Measurements from ENCODE around the gene FBXL7.

FBXL7 gene

DNA sequence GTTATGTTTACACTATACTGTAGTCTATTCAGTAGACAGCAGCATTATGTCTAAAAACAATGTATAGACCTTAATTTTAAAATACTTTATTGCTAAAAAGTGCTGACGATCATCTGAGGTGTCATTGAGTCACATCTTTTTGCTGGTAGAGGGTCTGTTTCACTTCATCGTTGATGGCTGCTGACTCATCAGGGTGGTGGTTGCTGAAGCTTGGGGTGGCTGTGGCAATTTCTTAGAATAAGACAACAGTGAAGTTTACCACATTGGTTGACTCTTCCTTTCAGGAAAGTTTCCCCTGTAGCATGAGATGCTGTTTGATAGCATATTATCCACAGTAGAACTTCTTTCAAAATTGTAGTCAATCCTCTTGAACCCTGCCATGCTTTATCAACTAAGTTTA lies 150.3 kb downstream of the FBXL7 start:
- Histone ChIP-seq H3K4me3 (ENCODE audit: insufficient read depth, low read length, poor library complexity, severe bottlenecking) (no peak overlapping the region), H3K79me2 (ENCODE audit: insufficient read depth, low read length) (no peaks in the 10 kb centered on the region), H3K9ac (ENCODE audit: low read length) (no peak overlapping the region), H3K27me3 (ENCODE audit: low read length) (no peaks in the 10 kb centered on the region), H3K9me3 (ENCODE audit: insufficient read depth, low read length) (no peaks in the 10 kb centered on the region), H3K36me3 (ENCODE audit: low read length) (no peaks in the 10 kb centered on the region), H3K4me2 (ENCODE audit: low read depth, low read length, poor library complexity, severe bottlenecking) (no peak overlapping the region), H3K9me2 (replicated peaks; ENCODE audit: insufficient read depth, low read length) (no peaks in the 10 kb centered on the region), H3K27ac (ENCODE audit: low read depth, low read length) (no peak overlapping the region), H3F3A (ENCODE audit: insufficient read depth) (no peaks in the 10 kb centered on the region), H4K20me1 (ENCODE audit: low read depth, low read length) (no peaks in the 10 kb centered on the region), H2AFZ (ENCODE audit: low read depth, low read length, severe bottlenecking) (no peak overlapping the region)
- no peak for TF ChIP-seq EZH2phosphoT487 (conservative IDR thresholded peaks at IDR 0.05; ENCODE audit: low read length)
- TF ChIP-seq, protein P1, sequence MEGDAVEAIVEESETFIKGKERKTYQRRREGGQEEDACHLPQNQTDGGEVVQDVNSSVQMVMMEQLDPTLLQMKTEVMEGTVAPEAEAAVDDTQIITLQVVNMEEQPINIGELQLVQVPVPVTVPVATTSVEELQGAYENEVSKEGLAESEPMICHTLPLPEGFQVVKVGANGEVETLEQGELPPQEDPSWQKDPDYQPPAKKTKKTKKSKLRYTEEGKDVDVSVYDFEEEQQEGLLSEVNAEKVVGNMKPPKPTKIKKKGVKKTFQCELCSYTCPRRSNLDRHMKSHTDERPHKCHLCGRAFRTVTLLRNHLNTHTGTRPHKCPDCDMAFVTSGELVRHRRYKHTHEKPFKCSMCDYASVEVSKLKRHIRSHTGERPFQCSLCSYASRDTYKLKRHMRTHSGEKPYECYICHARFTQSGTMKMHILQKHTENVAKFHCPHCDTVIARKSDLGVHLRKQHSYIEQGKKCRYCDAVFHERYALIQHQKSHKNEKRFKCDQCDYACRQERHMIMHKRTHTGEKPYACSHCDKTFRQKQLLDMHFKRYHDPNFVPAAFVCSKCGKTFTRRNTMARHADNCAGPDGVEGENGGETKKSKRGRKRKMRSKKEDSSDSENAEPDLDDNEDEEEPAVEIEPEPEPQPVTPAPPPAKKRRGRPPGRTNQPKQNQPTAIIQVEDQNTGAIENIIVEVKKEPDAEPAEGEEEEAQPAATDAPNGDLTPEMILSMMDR (IDR thresholded peaks at IDR 0.05; ENCODE audit: insufficient read depth, low read length, poor library complexity, severe bottlenecking), result no peak

DNA sequence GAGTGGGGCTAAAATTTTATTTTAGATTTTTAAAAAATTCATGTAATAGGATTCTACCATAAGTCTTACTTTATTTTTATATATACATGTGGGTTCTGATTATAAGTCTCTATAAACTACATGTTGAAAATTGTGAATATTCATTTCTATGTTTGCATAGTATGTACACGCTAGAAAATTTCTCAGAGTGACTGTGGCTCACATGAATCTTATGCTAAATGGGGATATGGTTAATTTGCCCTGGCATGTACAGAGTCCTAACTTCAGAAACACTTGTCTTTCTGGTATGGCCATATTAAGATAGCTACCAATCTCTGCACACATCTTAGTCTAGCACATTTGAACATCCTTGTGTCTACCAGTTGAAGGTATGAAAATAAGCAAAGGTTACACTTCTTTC lies 154.8 kb downstream of the FBXL7 start:
- Histone ChIP-seq H3K9ac (ENCODE audit: low read length) (no peak overlapping the region), H2AFZ (ENCODE audit: low read depth, low read length, severe bottlenecking) (no peak overlapping the region), H3K27me3 (ENCODE audit: low read length) (no peaks in the 10 kb centered on the region), H3K79me2 (ENCODE audit: insufficient read depth, low read length) (no peaks in the 10 kb centered on the region), H3K4me3 (ENCODE audit: insufficient read depth, low read length, poor library complexity, severe bottlenecking) (no peak overlapping the region), H3F3A (ENCODE audit: insufficient read depth) (no peaks in the 10 kb centered on the region), H3K36me3 (ENCODE audit: low read length) (no peaks in the 10 kb centered on the region), H3K9me3 (ENCODE audit: insufficient read depth, low read length) (no peaks in the 10 kb centered on the region), H3K4me2 (ENCODE audit: low read depth, low read length, poor library complexity, severe bottlenecking) (no peak overlapping the region), H3K27ac (ENCODE audit: low read depth, low read length) (no peak overlapping the region), H3K9me2 (replicated peaks; ENCODE audit: insufficient read depth, low read length) (no peaks in the 10 kb centered on the region), H4K20me1 (ENCODE audit: low read depth, low read length) (no peaks in the 10 kb centered on the region)
- TF ChIP-seq, protein P1 (IDR thresholded peaks at IDR 0.05; ENCODE audit: insufficient read depth, low read length, poor library complexity, severe bottlenecking), result no peak
- TF ChIP-seq EZH2phosphoT487 (conservative IDR thresholded peaks at IDR 0.05; ENCODE audit: low read length), result no peak

DNA sequence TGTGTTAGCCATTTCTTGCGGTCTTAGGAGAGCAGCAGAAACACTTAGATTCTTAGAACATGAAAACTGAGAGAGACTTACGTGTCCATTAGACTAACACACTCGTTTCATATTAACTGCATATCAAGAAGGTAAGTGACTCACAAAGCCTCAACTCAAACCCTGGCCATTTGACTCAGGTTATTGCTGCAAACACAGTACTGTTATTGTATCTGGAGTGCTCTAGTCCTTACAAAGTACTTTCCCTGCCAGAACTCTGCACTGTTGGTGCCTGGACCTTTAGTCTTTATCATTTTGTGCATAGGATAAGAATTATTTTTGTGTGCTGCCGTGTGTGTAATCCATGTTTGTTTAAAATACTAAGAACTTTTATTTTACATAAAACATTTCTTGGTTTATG lies 155.7 kb downstream of the FBXL7 start:
- no peaks in the 10 kb centered on the region for H3F3A ChIP-seq (ENCODE audit: insufficient read depth)
- H3K27ac ChIP-seq (ENCODE audit: low read depth, low read length), result no peak overlapping the region
- H3K9ac ChIP-seq (ENCODE audit: low read length), result no peak overlapping the region
- no peaks in the 10 kb centered on the region for H3K9me3 ChIP-seq (ENCODE audit: insufficient read depth, low read length)
- H3K79me2 ChIP-seq (ENCODE audit: insufficient read depth, low read length), result no peaks in the 10 kb centered on the region
- H3K27me3 ChIP-seq (ENCODE audit: low read length), result no peaks in the 10 kb centered on the region
- H3K9me2 ChIP-seq (replicated peaks; ENCODE audit: insufficient read depth, low read length), result no peaks in the 10 kb centered on the region
- H3K4me2 ChIP-seq (ENCODE audit: low read depth, low read length, poor library complexity, severe bottlenecking), result no peak overlapping the region
- no peak overlapping the region for H2AFZ ChIP-seq (ENCODE audit: low read depth, low read length, severe bottlenecking)
- no peaks in the 10 kb centered on the region for H4K20me1 ChIP-seq (ENCODE audit: low read depth, low read length)
- TF ChIP-seq, protein P1 (IDR thresholded peaks at IDR 0.05; ENCODE audit: insufficient read depth, low read length, poor library complexity, severe bottlenecking), result no peak
- no peak for TF ChIP-seq EZH2phosphoT487 (conservative IDR thresholded peaks at IDR 0.05; ENCODE audit: low read length)
- no peaks in the 10 kb centered on the region for H3K36me3 ChIP-seq (ENCODE audit: low read length)
- no peak overlapping the region for H3K4me3 ChIP-seq (ENCODE audit: insufficient read depth, low read length, poor library complexity, severe bottlenecking)
